SH-SY5Y (cell line): ENCODE measurements around the gene TMEM234.

ENCODE experiments used
- GATA2 ChIP-seq: IDR thresholded peaks from 2 replicates; pipeline ENCODE4 v1.6.1; 2011; ENCODE audit warnings: mild to moderate bottlenecking, low read depth, low read length
- GATA3 ChIP-seq: IDR thresholded peaks from 2 replicates; pipeline ENCODE4 v1.6.1; 2011; ENCODE audit warnings: low read depth, mild to moderate bottlenecking, low read length, moderate library complexity

DNA sequence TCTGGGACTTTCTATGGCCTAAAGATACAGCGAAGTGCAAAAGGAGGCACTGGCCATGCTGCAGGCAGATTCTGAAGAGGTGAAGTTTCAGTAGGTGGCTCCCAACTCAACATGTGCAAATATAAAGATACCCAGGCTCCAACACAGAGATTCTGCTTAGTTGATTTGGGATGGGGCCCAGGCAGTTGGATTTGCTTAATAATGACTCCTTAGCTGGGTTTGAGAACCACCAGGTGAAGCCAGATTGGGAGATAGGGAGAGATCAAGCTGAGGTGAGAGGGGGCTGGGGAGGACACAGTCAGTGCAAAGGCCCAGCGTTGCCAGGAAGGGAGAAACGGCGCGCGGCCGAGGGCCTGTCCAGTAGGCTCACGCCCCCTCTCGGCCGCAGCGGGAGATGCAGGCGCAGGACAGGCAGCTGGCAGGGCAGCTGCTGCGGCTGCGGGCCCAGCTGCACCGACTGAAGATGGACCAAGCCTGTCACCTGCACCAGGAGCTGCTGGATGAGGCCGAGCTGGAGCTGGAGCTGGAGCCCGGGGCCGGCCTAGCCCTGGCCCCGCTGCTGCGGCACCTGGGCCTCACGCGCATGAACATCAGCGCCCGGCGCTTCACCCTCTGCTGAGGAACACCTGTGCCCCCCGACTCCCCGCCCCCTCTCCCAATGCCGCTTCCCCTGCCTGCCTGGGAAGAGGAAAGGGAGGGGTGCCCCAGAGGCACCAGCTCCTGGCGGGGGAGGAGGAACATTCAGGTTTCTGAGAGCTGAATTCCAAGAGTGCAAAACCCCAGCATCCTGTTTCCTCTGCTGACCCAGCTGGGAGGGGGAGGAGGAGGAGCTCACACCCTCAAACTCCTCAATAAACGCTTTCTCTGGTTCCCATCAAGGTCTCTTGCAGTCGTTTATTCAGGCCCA is 26.1 kb upstream of the TMEM234 start:
- TF ChIP-seq GATA2 (no peak), GATA3 (no peak)
